ENCODE measurements around the gene IER5. TPM values are rescaled to one million over a fixed set of nuclear protein-coding genes. Genes with fewer than 3 reads are reported as not detected.

IER5 gene
- total and polyA plus RNA-seq, 9 of the 15 experiments (the other 6 are each of a cell fraction or from before 2014, with no cell fraction given) = 2.4 to 32.1 (median 12.0) TPM

DNA sequence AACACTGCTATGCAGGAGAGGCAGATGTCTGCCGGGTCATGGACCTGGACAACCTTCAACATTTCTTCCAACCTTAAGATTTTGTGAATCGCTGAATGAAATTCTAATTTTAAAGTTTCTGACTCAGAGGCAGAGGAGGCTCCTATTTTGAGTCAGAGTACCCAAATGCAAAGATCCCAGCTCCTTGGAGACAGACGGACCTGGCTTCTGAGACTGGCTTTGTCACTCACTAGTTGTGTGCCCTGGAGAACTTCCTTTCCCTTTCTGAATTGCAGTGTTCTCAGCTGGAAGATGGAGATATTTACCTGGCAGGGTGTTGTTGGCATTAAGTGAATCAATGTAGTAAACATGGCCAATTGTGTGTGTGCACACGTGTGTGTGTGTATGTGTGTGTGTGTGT lies 51.9 kb downstream of the IER5 start:
- Histone ChIP-seq H3K9me3 (replicated peaks; ENCODE audit: control insufficient read depth, insufficient read depth, low read depth, low read length) (no peaks in the 10 kb centered on the region), H4K20me1 (replicated peaks; ENCODE audit: control insufficient read depth, insufficient read depth, low read length) (no peaks in the 10 kb centered on the region), H3K27ac (ENCODE audit: extremely low read depth, low read depth, low read length) (no peak overlapping the region), H3K36me3 (ENCODE audit: control insufficient read depth, insufficient read depth, low read length) (no peaks in the 10 kb centered on the region), H3K4me3 (no peak overlapping the region), H3K27me3 (ENCODE audit: control insufficient read depth in 2 of 2, insufficient read depth in 2 of 2, low read length in 2 of 2) (no peaks in the 10 kb centered on the region), H3K9me1 (ENCODE audit: control insufficient read depth, insufficient read depth, low read length) (no peaks in the 10 kb centered on the region), H2AFZ (ENCODE audit: low read depth, low read length) (no peak overlapping the region; the same call in 1 of the 2 replicates), H3K79me2 (ENCODE audit: control insufficient read depth, insufficient read depth, low read length) (no peaks in the 10 kb centered on the region), H3K4me2 (ENCODE audit: insufficient read depth, low read length) (no peak overlapping the region), H3K9ac (ENCODE audit: insufficient read depth in 1 of 2, low read depth in 2 of 2, low read length in 2 of 2) (no peak overlapping the region), H3K4me1 (replicated peaks in 1 of 2; ENCODE audit: control insufficient read depth in 2 of 2, insufficient read depth in 2 of 2, low read length in 2 of 2) (peaks cover 29 to 36% of the 10 kb centered on the region in 2 experiments)
- 55% methylated on average over 4 of the region's 4 CpGs for WGBS (ENCODE audit: insufficient coverage, low coverage, missing lambda C conversion rate)
- TF ChIP-seq POLR3A (IDR thresholded peaks at IDR 0.05; ENCODE audit: borderline replicate concordance, extremely low read depth, insufficient read depth, insufficient read length) (no peak), GATA2 (CRISPR knock-in tag; IDR thresholded peaks at IDR 0.05) (no peak), SP2 (IDR thresholded peaks at IDR 0.05; ENCODE audit: extremely low read depth, low read depth, low read length, poor library complexity, severe bottlenecking) (no peak), HIVEP1 (CRISPR knock-in tag; IDR thresholded peaks at IDR 0.05) (no peak), PRPF4 (IDR thresholded peaks at IDR 0.05; ENCODE audit: insufficient read depth, low read depth, low read length, poor library complexity, severe bottlenecking) (no peak), ZNF717 (CRISPR knock-in tag; IDR thresholded peaks at IDR 0.05) (no peak), TAF7 (tag; IDR thresholded peaks at IDR 0.05) (no peak), MCM7 (IDR thresholded peaks at IDR 0.05) (no peak), UBTF (IDR thresholded peaks at IDR 0.05; ENCODE audit: borderline replicate concordance in 1 of 2, low read depth in 2 of 2, low read length in 2 of 2) (no peak), RHOXF2B (CRISPR knock-in tag; conservative IDR thresholded peaks at IDR 0.05) (no peak), ZEB2 (IDR thresholded peaks at IDR 0.05) (no peak), CHD1 (IDR thresholded peaks at IDR 0.05; ENCODE audit: low read length) (no peak), IRF9 (tag; IDR thresholded peaks at IDR 0.05) (no peak), RUNX1 (IDR thresholded peaks at IDR 0.05; ENCODE audit: low read depth) (no peak), ZNF146 (CRISPR knock-in tag; IDR thresholded peaks at IDR 0.05; ENCODE audit: unreplicated experiment) (no peak)
- ChIA-PET POLR2A (interaction anchor here (1.0 to 5.6 kb wide), 3 partner anchors 13 to 56 kb away, joined by 6 to 52 read pairs (median 7); no protein-coding TSS in a partner anchor), CTCF (ENCODE audit: low intra/inter-chr PET ratio) (no interaction called here)
- intact Hi-C loops (cut with micrococcal nuclease) (loop anchor here (5.0 kb wide), 1 partner anchor 623 kb away; no protein-coding TSS in a partner anchor), in situ Hi-C loops (cut with MboI) (loop anchor here (5.0 kb wide), 3 partner anchors 58 to 638 kb away; partner anchors contain the start of gene ACBD6)
- DNase-seq (ENCODE audit: extremely low read depth in 1 of 4, low spot score in 3 of 4) = no peak
- no peak for FAIRE-seq
- ATAC-seq = no peak
- BruUV-seq (replicated peaks) = no TSS peak
